ENCODE measurements around the gene LIMD2. TPM values are rescaled to one million over a fixed set of nuclear protein-coding genes. Genes with fewer than 3 reads are reported as not detected.
A peak's percentile ranks its signal among the peaks of the same experiment; 100 is the strongest.

The LIMD2 gene
- total and polyA plus RNA-seq, 2 of the 8 experiments (the other 6 are each of a cell fraction or from before 2014, with no cell fraction given), result 72.0 to 77.2 TPM

GRCh38 chr17:63703029-63703428 is 3.1 kb upstream of the LIMD2 start:
- Histone ChIP-seq H3K79me1 (ENCODE audit: low read depth, low read length) (0 out of 2 replicates have a peak, but pooled peaks cover 3% of the 10 kb centered on the region), H4K8ac (ENCODE audit: extremely low read depth, insufficient read depth, low read length) (no peak overlapping the region), H3K4me1 (replicated peaks in 1 of 4; ENCODE audit: control insufficient read depth in 3 of 4, insufficient read depth in 4 of 4, low read length in 3 of 4) (peaks cover 3 to 18% (median 12%) of the 10 kb centered on the region in 4 experiments; a peak in 6 of 7 replicates), H3K9me3 (ENCODE audit: insufficient read depth in 2 of 2, low read depth in 1 of 2, low read length in 1 of 2) (no peaks in the 10 kb centered on the region), H4K20me1 (replicated peaks in 1 of 2; ENCODE audit: control insufficient read depth in 1 of 2, insufficient read depth in 2 of 2, low read length in 2 of 2) (peaks cover 4 to 13% of the 10 kb centered on the region in 2 experiments), H2AK5ac (ENCODE audit: low read depth, low read length) (no peak overlapping the region), H2BK5ac (ENCODE audit: low read depth, low read length) (no peak overlapping the region), H3K14ac (ENCODE audit: insufficient read length) (no peak overlapping the region), H3K27me3 (replicated peaks in 1 of 4; ENCODE audit: control insufficient read depth in 3 of 4, extremely low read depth in 1 of 4, insufficient read depth in 3 of 4, low read length in 3 of 4) (peaks cover 0 to 5% (median 0%) of the 10 kb centered on the region in 4 experiments; a peak in 3 of 7 replicates), H4K5ac (ENCODE audit: insufficient read length, low read depth, low read length) (no peak overlapping the region), H3K27ac (ENCODE audit: low read depth, low read length) (no peak overlapping the region), H2BK120ac (replicated peaks; ENCODE audit: low read depth, low read length) (no peak overlapping the region), H2AFZ (ENCODE audit: low read length) (no peak overlapping the region), H2BK12ac (ENCODE audit: low read depth, low read length) (no peak overlapping the region), H3K4ac (replicated peaks; ENCODE audit: insufficient read length, low read depth, low read length) (no peak overlapping the region), H4K91ac (replicated peaks; ENCODE audit: insufficient read length, low read length) (no peak overlapping the region), H3K9ac (replicated peaks in 1 of 4; ENCODE audit: extremely low read depth in 1 of 4, low read depth in 3 of 4, low read length in 3 of 4) (no peak overlapping the region), H3K36me3 (ENCODE audit: control insufficient read depth in 2 of 4, insufficient read depth in 4 of 4, low read length in 3 of 4) (peaks cover 0 to 11% (median 1%) of the 10 kb centered on the region in 4 experiments; a peak in 3 of 8 replicates), H2BK15ac (ENCODE audit: low read length) (no peak overlapping the region), H3K79me2 (ENCODE audit: control insufficient read depth in 1 of 2, insufficient read depth in 2 of 2, low read length in 2 of 2) (no peaks in the 10 kb centered on the region; a peak in 1 of 4 replicates), H3K4me2 (ENCODE audit: insufficient read depth in 1 of 2, low read depth in 2 of 2, low read length in 2 of 2) (peak overlapping the region in 1 of 2 experiments; percentile 84; a peak in 1 of 4 replicates), H3K56ac (replicated peaks; ENCODE audit: insufficient read length, low read depth, low read length) (no peak overlapping the region), H2BK20ac (ENCODE audit: low read length) (no peak overlapping the region), H3K23me2 (ENCODE audit: low read depth, low read length) (peaks cover 16% of the 10 kb centered on the region; the same call in 1 of the 2 replicates), H3K4me3 (ENCODE audit: extremely low read depth in 1 of 4, insufficient read depth in 2 of 4, low read depth in 3 of 4, low read length in 4 of 4) (no peak overlapping the region), H3K18ac (ENCODE audit: extremely low read depth, low read length) (no peak overlapping the region), H3K23ac (ENCODE audit: insufficient read length) (no peak overlapping the region)
- FAIRE-seq (no peak), DNase-seq (ENCODE audit: low read depth in 1 of 2, low spot score in 2 of 2) (no peak)
- WGBS, 2 experiments (ENCODE audit: extremely low coverage in 1 of 2, insufficient coverage in 1 of 2, insufficient read length in 1 of 2, insufficient replicate concordance in 2 of 2, low coverage in 1 of 2, low lambda C conversion rate in 2 of 2, missing lambda C conversion rate in 1 of 2), result 97% methylated on average over 5 of the region's 5 CpGs; no CpG with 5 or more reads in 1 of the 2 experiments
- CTCF ChIA-PET (ENCODE audit: partially characterized antibody), result interaction anchor here (0.8 to 3.3 kb wide), 4 partner anchors 7 to 23 kb away, joined by 3 to 17 read pairs (median 5); no protein-coding TSS in a partner anchor
- POLR2A ChIA-PET (ENCODE audit: partially characterized antibody), result interaction anchor here (0.8 to 1.3 kb wide), 3 partner anchors 8 to 87 kb away, joined by 3 to 4 read pairs (median 3); no protein-coding TSS in a partner anchor
- no peak for TF ChIP-seq ATF3 (IDR thresholded peaks at IDR 0.05; ENCODE audit: insufficient read depth, low read depth, low read length)
- no peak for TF ChIP-seq SIRT6 (IDR thresholded peaks at IDR 0.05; ENCODE audit: low read length)
- TF ChIP-seq SP1 (IDR thresholded peaks at IDR 0.05; ENCODE audit: low read depth, low read length), result no peak
- TF ChIP-seq ASH2L (IDR thresholded peaks at IDR 0.05; ENCODE audit: low read length), result no peak
- no peak for TF ChIP-seq MAX (IDR thresholded peaks at IDR 0.05)
- TF ChIP-seq E2F6 (IDR thresholded peaks at IDR 0.05), result no peak
- TF ChIP-seq POLR2A (IDR thresholded peaks at IDR 0.05; ENCODE audit: control extremely low read depth in 1 of 2, low read depth in 2 of 2, low read length in 2 of 2), result no peak
- TF ChIP-seq TAF7 (optimal IDR thresholded peaks at IDR 0.05; ENCODE audit: borderline replicate concordance, low read depth, low read length), result no peak
- TF ChIP-seq PHF8 (conservative IDR thresholded peaks at IDR 0.05; ENCODE audit: low read depth, low read length), result no peak
- TF ChIP-seq POLR2AphosphoS5 (IDR thresholded peaks at IDR 0.05; ENCODE audit: low read depth, low read length), result no peak
- TF ChIP-seq GABPA (IDR thresholded peaks at IDR 0.05; ENCODE audit: borderline replicate concordance, insufficient read depth, low read length), result no peak
- no peak for TF ChIP-seq JUND (IDR thresholded peaks at IDR 0.05; ENCODE audit: low read length)
